ENCODE measurements around the gene ANXA10.

DNA sequence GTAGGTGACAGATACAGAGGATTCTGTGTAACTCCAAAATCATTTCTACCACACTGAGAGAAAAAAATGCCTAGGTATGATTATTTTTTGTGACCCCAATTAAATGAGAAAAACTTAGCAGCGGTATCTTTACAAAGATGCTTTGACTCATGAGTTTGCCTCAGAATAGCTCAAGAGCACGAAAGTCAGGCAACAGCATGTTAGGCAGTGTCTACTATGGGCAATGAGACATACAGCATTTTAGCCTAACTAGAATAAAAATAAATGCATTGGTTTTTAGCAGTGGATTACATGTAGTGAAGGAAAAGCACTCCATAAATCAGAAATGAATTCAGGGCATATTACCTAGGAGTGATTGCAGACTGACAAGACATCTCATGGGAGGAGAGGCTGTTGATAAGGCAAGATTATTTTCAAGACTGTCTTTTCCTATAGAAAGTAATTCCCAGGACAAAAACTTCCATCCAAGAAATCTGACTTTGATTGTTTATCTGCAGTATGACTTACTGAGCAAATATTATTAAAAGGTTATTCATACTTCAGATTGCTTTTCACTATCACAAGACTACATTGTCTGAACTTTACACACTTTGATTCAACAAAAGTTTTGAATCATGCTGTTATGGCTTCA is 3.6 kb downstream of the ANXA10 start:
- TF ChIP-seq POLR2AphosphoS5 (IDR thresholded peaks at IDR 0.05; ENCODE audit: low read depth): no peak
- TF ChIP-seq, protein P1, sequence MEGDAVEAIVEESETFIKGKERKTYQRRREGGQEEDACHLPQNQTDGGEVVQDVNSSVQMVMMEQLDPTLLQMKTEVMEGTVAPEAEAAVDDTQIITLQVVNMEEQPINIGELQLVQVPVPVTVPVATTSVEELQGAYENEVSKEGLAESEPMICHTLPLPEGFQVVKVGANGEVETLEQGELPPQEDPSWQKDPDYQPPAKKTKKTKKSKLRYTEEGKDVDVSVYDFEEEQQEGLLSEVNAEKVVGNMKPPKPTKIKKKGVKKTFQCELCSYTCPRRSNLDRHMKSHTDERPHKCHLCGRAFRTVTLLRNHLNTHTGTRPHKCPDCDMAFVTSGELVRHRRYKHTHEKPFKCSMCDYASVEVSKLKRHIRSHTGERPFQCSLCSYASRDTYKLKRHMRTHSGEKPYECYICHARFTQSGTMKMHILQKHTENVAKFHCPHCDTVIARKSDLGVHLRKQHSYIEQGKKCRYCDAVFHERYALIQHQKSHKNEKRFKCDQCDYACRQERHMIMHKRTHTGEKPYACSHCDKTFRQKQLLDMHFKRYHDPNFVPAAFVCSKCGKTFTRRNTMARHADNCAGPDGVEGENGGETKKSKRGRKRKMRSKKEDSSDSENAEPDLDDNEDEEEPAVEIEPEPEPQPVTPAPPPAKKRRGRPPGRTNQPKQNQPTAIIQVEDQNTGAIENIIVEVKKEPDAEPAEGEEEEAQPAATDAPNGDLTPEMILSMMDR (conservative IDR thresholded peaks at IDR 0.05; ENCODE audit: low read depth in 2 of 2): no peak

Measured in GM23338 (cell line).